Fibroblast of the aortic adventitia (primary cell): ENCODE data around the gene GPC6. TPM values are rescaled to one million over a fixed set of nuclear protein-coding genes. Genes with fewer than 3 reads are reported as not detected.

Source experiments
- DNase-seq: peaks from one replicate; pipeline ENCODE4 v3.0.0-alpha.2; 2010; ENCODE audit warnings: low read depth
- H3K4me3 ChIP-seq: 2 replicates; pipeline ENCODE4 v1.5.1; 2011; ENCODE audit warnings: low read depth, mild to moderate bottlenecking, control low read depth, low read length, moderate library complexity
- CTCF ChIP-seq: IDR thresholded peaks from 2 replicates; pipeline ENCODE4 v1.5.1; 2011; ENCODE audit warnings: mild to moderate bottlenecking, low read length, control low read depth, inconsistent platforms; ENCODE audit not compliant: insufficient read depth
- total RNA-seq: library from RNA; depleted of rRNA; stranded (reverse); fragments of >200 nt; gene quantifications from 2 replicates; pipeline ENCODE4 v1.2.3, GENCODE V29; 2012; ENCODE audit warnings: low replicate concordance

The GPC6 gene
- total RNA-seq, 1 donor = 92.6 TPM

- no peak for TF ChIP-seq CTCF
- no peak overlapping the region for H3K4me3 ChIP-seq
- no peak for DNase-seq
Measured at GRCh38 chr13:93767917-93768409, 541.4 kb downstream of the GPC6 start.

- H3K4me3 ChIP-seq = no peak overlapping the region
- peak; percentile 55 for DNase-seq
- TF ChIP-seq CTCF = no peak
Measured at GRCh38 chr13:93769101-93769500, 542.5 kb downstream of the GPC6 start.

- DNase-seq = no peak
- TF ChIP-seq CTCF = no peak
- H3K4me3 ChIP-seq = no peak overlapping the region
Measured at GRCh38 chr13:93769607-93770006, 543.0 kb downstream of the GPC6 start.

- TF ChIP-seq CTCF = no peak
- no peak overlapping the region for H3K4me3 ChIP-seq
- DNase-seq = no peak
Measured at GRCh38 chr13:93771227-93771626, 544.6 kb downstream of the GPC6 start.

GRCh38 chr13:93771782-93772181 is 545.2 kb downstream of the GPC6 start:
- peak; percentile 67 for DNase-seq
- TF ChIP-seq CTCF = no peak

DNA sequence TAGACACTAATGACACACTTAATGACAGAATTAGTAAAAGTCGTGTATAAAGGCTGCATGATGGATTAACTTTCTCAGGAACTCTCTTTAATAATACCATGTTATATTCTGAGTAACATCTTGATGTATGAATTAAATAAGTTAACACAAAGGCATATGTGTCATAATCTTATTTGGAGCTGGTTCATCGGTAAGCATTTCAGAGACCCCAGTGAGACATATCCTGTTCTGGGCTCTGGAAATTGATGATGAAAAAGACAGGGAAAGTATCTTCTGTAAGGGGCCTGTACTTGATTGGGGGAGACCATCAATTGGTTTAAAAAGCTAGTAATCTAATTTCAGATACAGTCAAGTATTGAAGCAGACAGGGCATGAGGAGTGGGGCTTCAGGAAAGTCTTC is 547.9 kb downstream of the GPC6 start:
- TF ChIP-seq CTCF = no peak
- DNase-seq = no peak
- H3K4me3 ChIP-seq = no peak overlapping the region

More at GRCh38 chr13:93771782-93772181, 545.2 kb downstream of the GPC6 start:
- H3K4me3 ChIP-seq = no peak overlapping the region

- no peak for DNase-seq
- no peak for TF ChIP-seq CTCF
- H3K4me3 ChIP-seq = no peak overlapping the region
Measured at GRCh38 chr13:93775027-93775426, 548.4 kb downstream of the GPC6 start.
